DOHH2 (cell line): ENCODE results near the gene NAB1.

ENCODE experiments used
- H3F3A ChIP-seq: fragments of 200-600 bp; sonication (generic), shearing (Covaris generic); 2 replicates; pipeline ENCODE4 v1.6.0; 2016; ENCODE audit warnings: antibody characterized with exemption, mild to moderate bottlenecking; ENCODE audit not compliant: control insufficient read depth, insufficient read depth
- H3K27ac ChIP-seq: fragments of 200-600 bp; sonication (generic); 2 replicates; pipeline ENCODE4 v1.5.1; 2014; ENCODE audit warnings: low read depth, mild to moderate bottlenecking, low read length, moderate library complexity
- H3K27me3 ChIP-seq: fragments of 200-600 bp; sonication (generic); 2 replicates; pipeline ENCODE4 v1.6.1; 2014; ENCODE audit warnings: mild to moderate bottlenecking, low read length, mixed read lengths; ENCODE audit not compliant: control insufficient read depth
- H3K36me3 ChIP-seq: fragments of 200-600 bp; sonication (generic); 2 replicates; pipeline ENCODE4 v1.6.1; 2014; ENCODE audit warnings: mild to moderate bottlenecking, low read length, moderate library complexity, mixed read lengths; ENCODE audit not compliant: control insufficient read depth
- H3K4me1 ChIP-seq: fragments of 200-600 bp; sonication (generic); 2 replicates; pipeline ENCODE4 v1.6.1; 2014; ENCODE audit warnings: mild to moderate bottlenecking, low read length, mixed read lengths; ENCODE audit not compliant: control insufficient read depth
- H3K4me2 ChIP-seq: fragments of 200-600 bp; sonication (generic); 2 replicates; pipeline ENCODE4 v1.6.0; 2014; ENCODE audit warnings: mild to moderate bottlenecking, low read length, moderate library complexity
- H3K4me3 ChIP-seq: fragments of 200-600 bp; sonication (generic); 2 replicates; pipeline ENCODE4 v1.5.1; 2014; ENCODE audit warnings: mild to moderate bottlenecking, low read length, mixed read lengths
- H3K79me2 ChIP-seq: fragments of 200-600 bp; sonication (generic); 2 replicates; pipeline ENCODE4 v1.6.1; 2014; ENCODE audit warnings: mild to moderate bottlenecking, low read length, mixed read lengths; ENCODE audit not compliant: control insufficient read depth
- H3K9me2 ChIP-seq: fragments of 200-600 bp; sonication (generic); replicated peaks from 2 replicates; pipeline ENCODE4 v1.6.1; 2014; ENCODE audit warnings: mild to moderate bottlenecking, low read length, mixed read lengths; ENCODE audit not compliant: control insufficient read depth
- H3K9me3 ChIP-seq: fragments of 200-600 bp; sonication (generic); 2 replicates; pipeline ENCODE4 v1.6.1; 2014; ENCODE audit warnings: antibody characterized with exemption, low read length, mixed read lengths; ENCODE audit not compliant: control insufficient read depth, insufficient read depth
- H4K20me1 ChIP-seq: fragments of 200-600 bp; sonication (generic); 2 replicates; pipeline ENCODE4 v1.6.0; 2014; ENCODE audit warnings: low read depth, mild to moderate bottlenecking, antibody characterized with exemption, low read length, moderate library complexity; ENCODE audit not compliant: control insufficient read depth, insufficient read depth
- CTCF ChIP-seq: fragments of 200-600 bp; sonication (generic); IDR thresholded peaks from one replicate; pipeline ENCODE4 v1.5.1; 2014; ENCODE audit warnings: antibody characterized with exemption, mild to moderate bottlenecking, low read depth, low read length; ENCODE audit not compliant: poor library complexity, severe bottlenecking
- EZH2phosphoT487 ChIP-seq: fragments of 200-600 bp; sonication (generic); IDR thresholded peaks from 2 replicates; pipeline ENCODE4 v1.6.1; 2017; ENCODE audit warnings: borderline replicate concordance, mild to moderate bottlenecking, antibody characterized with exemption, low read length, moderate library complexity, mixed read lengths

The NAB1 gene

GRCh38 chr2:190740449-190740848 is 91.6 kb downstream of the NAB1 start:
- Histone ChIP-seq H3K36me3 (no peaks in the 10 kb centered on the region), H3K4me1 (no peaks in the 10 kb centered on the region), H3K27me3 (peaks cover 3% of the 10 kb centered on the region; the same call in 1 of the 2 replicates), H3K9me3 (no peaks in the 10 kb centered on the region), H3F3A (no peaks in the 10 kb centered on the region), H3K9me2 (no peaks in the 10 kb centered on the region), H4K20me1 (no peaks in the 10 kb centered on the region), H3K4me3 (no peak overlapping the region), H3K79me2 (no peaks in the 10 kb centered on the region), H3K4me2 (no peak overlapping the region), H3K27ac (no peak overlapping the region)
- TF ChIP-seq EZH2phosphoT487 (no peak), CTCF (no peak)
